DOHH2 (cell line): ENCODE measurements around the gene MROH8.
"Not testable (repeated sequence)": the region's sequence is repeated elsewhere in the genome, so short reads cannot be mapped to it uniquely, and the experiment has no call there.

Experiments used
- H3F3A ChIP-seq: fragments of 200-600 bp; sonication (generic), shearing (Covaris generic); 2 replicates; pipeline ENCODE4 v1.6.0; 2016; ENCODE audit warnings: antibody characterized with exemption, mild to moderate bottlenecking; ENCODE audit not compliant: control insufficient read depth, insufficient read depth
- H3K27ac ChIP-seq: fragments of 200-600 bp; sonication (generic); 2 replicates; pipeline ENCODE4 v1.5.1; 2014; ENCODE audit warnings: low read depth, mild to moderate bottlenecking, low read length, moderate library complexity
- H3K27me3 ChIP-seq: fragments of 200-600 bp; sonication (generic); 2 replicates; pipeline ENCODE4 v1.6.1; 2014; ENCODE audit warnings: mild to moderate bottlenecking, low read length, mixed read lengths; ENCODE audit not compliant: control insufficient read depth
- H3K36me3 ChIP-seq: fragments of 200-600 bp; sonication (generic); 2 replicates; pipeline ENCODE4 v1.6.1; 2014; ENCODE audit warnings: mild to moderate bottlenecking, low read length, moderate library complexity, mixed read lengths; ENCODE audit not compliant: control insufficient read depth
- H3K4me1 ChIP-seq: fragments of 200-600 bp; sonication (generic); 2 replicates; pipeline ENCODE4 v1.6.1; 2014; ENCODE audit warnings: mild to moderate bottlenecking, low read length, mixed read lengths; ENCODE audit not compliant: control insufficient read depth
- H3K4me2 ChIP-seq: fragments of 200-600 bp; sonication (generic); 2 replicates; pipeline ENCODE4 v1.6.0; 2014; ENCODE audit warnings: mild to moderate bottlenecking, low read length, moderate library complexity
- H3K4me3 ChIP-seq: fragments of 200-600 bp; sonication (generic); 2 replicates; pipeline ENCODE4 v1.5.1; 2014; ENCODE audit warnings: mild to moderate bottlenecking, low read length, mixed read lengths
- H3K79me2 ChIP-seq: fragments of 200-600 bp; sonication (generic); 2 replicates; pipeline ENCODE4 v1.6.1; 2014; ENCODE audit warnings: mild to moderate bottlenecking, low read length, mixed read lengths; ENCODE audit not compliant: control insufficient read depth
- H3K9me2 ChIP-seq: fragments of 200-600 bp; sonication (generic); replicated peaks from 2 replicates; pipeline ENCODE4 v1.6.1; 2014; ENCODE audit warnings: mild to moderate bottlenecking, low read length, mixed read lengths; ENCODE audit not compliant: control insufficient read depth
- H3K9me3 ChIP-seq: fragments of 200-600 bp; sonication (generic); 2 replicates; pipeline ENCODE4 v1.6.1; 2014; ENCODE audit warnings: antibody characterized with exemption, low read length, mixed read lengths; ENCODE audit not compliant: control insufficient read depth, insufficient read depth
- H4K20me1 ChIP-seq: fragments of 200-600 bp; sonication (generic); 2 replicates; pipeline ENCODE4 v1.6.0; 2014; ENCODE audit warnings: low read depth, mild to moderate bottlenecking, antibody characterized with exemption, low read length, moderate library complexity; ENCODE audit not compliant: control insufficient read depth, insufficient read depth
- CTCF ChIP-seq: fragments of 200-600 bp; sonication (generic); IDR thresholded peaks from one replicate; pipeline ENCODE4 v1.5.1; 2014; ENCODE audit warnings: antibody characterized with exemption, mild to moderate bottlenecking, low read depth, low read length; ENCODE audit not compliant: poor library complexity, severe bottlenecking
- EZH2phosphoT487 ChIP-seq: fragments of 200-600 bp; sonication (generic); IDR thresholded peaks from 2 replicates; pipeline ENCODE4 v1.6.1; 2017; ENCODE audit warnings: borderline replicate concordance, mild to moderate bottlenecking, antibody characterized with exemption, low read length, moderate library complexity, mixed read lengths

Gene MROH8

GRCh38 chr20:37152284-37152683, 27.1 kb downstream of the MROH8 start:
- H3K9me3 ChIP-seq = no peaks in the 10 kb centered on the region
- TF ChIP-seq CTCF (no peak), EZH2phosphoT487 (no peak)
- H3F3A ChIP-seq = no peaks in the 10 kb centered on the region
- no peaks in the 10 kb centered on the region for H3K4me1 ChIP-seq
- no peak overlapping the region for H3K4me3 ChIP-seq
- H3K36me3 ChIP-seq = no peaks in the 10 kb centered on the region
- H3K79me2 ChIP-seq = no peaks in the 10 kb centered on the region
- no peak overlapping the region for H3K27ac ChIP-seq
- no peaks in the 10 kb centered on the region for H3K27me3 ChIP-seq
- H4K20me1 ChIP-seq = no peaks in the 10 kb centered on the region
- H3K9me2 ChIP-seq = no peaks in the 10 kb centered on the region
- no peak overlapping the region for H3K4me2 ChIP-seq

- Histone ChIP-seq H3K4me3 (no peak overlapping the region), H3K9me3 (no peaks in the 10 kb centered on the region), H3K9me2 (no peaks in the 10 kb centered on the region), H3K4me2 (no peak overlapping the region), H3K27me3 (no peaks in the 10 kb centered on the region), H3K79me2 (no peaks in the 10 kb centered on the region), H3K36me3 (no peaks in the 10 kb centered on the region), H3F3A (no peaks in the 10 kb centered on the region), H3K4me1 (no peaks in the 10 kb centered on the region), H4K20me1 (no peaks in the 10 kb centered on the region), H3K27ac (no peak overlapping the region)
- TF ChIP-seq EZH2phosphoT487 (no peak), CTCF (no peak)
Measured at GRCh38 chr20:37151529-37151928, 27.8 kb downstream of the MROH8 start.

- not testable (repeated sequence) for H3K27me3 ChIP-seq, H3K79me2 ChIP-seq, H3K4me1 ChIP-seq, H3F3A ChIP-seq, H3K36me3 ChIP-seq, H3K4me2 ChIP-seq, H3K27ac ChIP-seq, H4K20me1 ChIP-seq, H3K9me2 ChIP-seq, H3K4me3 ChIP-seq, H3K9me3 ChIP-seq
Measured at GRCh38 chr20:37150864-37151263, 28.5 kb downstream of the MROH8 start.

- Histone ChIP-seq H3K36me3 (no peaks in the 10 kb centered on the region), H3K27me3 (no peaks in the 10 kb centered on the region), H3K4me1 (no peaks in the 10 kb centered on the region), H4K20me1 (no peaks in the 10 kb centered on the region), H3K27ac (no peak overlapping the region), H3K4me2 (no peak overlapping the region), H3K9me2 (no peaks in the 10 kb centered on the region), H3K79me2 (no peaks in the 10 kb centered on the region), H3K9me3 (no peaks in the 10 kb centered on the region), H3K4me3 (no peak overlapping the region), H3F3A (no peaks in the 10 kb centered on the region)
- TF ChIP-seq EZH2phosphoT487 = no peak
- no peak for TF ChIP-seq CTCF
Measured at GRCh38 chr20:37147250-37147649, 32.1 kb downstream of the MROH8 start.
